Stimulated activated CD4-positive, alpha-beta T cell treated with anti-CD3 and anti-CD28 coated beads, Interleukin-4, amount 100 ng/mL, for 4 hours (primary cell): Measurements from ENCODE around the gene B3GALT6.

ENCODE experiments used
- DNase-seq, 2 experiments: peaks; one replicate each; pipeline ENCODE4 v3.0.0-alpha.2; 2020

Gene B3GALT6

GRCh38 chr1:1232796-1233566, 944 bp downstream of the B3GALT6 start:
- no peak for DNase-seq

DNA sequence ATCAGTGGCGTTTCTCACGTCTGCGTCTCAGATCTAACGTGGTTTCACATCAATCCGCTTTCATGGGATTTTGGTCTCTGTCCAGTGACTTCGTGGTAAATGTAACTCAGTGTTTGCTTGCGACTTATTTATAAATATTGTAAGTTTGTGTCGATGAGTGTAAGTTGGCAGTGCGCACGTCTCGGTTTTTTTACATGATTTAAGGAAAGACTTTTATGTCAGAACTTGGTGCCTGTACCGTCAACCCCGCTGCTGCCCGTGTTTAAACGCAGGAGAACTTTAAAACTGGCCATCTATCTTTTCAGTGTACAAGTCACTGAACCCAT, 1.5 kb downstream of the B3GALT6 start:
- DNase-seq, result no peak

- no peak for DNase-seq
Measured at GRCh38 chr1:1234180-1234808, 2.3 kb downstream of the B3GALT6 start.

DNA sequence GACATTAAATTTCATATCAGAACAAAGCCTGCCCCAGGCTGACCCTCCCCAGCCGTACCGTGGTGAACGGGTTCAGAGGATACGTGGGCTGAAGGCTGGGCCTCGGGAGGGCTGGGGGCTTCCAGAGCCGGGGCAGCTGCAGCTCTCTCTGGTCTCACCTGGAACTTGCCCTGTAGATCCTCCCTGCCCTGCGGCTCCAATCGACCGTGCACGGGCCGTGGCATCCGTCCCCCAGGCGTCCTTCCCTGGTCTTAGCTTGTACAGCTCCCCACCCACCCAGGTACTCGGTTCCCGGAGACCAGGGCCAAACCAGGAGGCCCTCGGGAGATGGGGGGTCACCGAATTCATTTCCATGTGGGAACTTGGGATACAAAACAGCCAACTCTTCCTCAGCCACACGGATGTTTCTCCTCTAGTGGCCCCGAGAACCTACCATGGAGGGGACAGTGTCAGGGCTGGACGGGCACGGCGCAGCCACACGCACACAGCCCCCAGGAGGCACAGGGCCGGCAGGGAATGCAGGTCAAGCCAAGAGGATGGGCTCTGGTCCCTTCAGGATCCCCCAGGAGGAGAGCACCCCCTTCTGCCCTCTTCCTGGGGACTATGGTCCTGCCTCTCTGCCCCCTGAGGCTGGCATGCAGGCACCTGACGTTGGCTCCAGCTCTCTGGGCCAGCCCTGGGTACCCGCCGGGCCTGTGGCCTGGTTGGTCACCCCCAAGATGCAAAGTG, 3.1 kb downstream of the B3GALT6 start:
- no peak for DNase-seq

- no peak for DNase-seq
Measured at GRCh38 chr1:1236176-1236763, 4.2 kb downstream of the B3GALT6 start.

DNA sequence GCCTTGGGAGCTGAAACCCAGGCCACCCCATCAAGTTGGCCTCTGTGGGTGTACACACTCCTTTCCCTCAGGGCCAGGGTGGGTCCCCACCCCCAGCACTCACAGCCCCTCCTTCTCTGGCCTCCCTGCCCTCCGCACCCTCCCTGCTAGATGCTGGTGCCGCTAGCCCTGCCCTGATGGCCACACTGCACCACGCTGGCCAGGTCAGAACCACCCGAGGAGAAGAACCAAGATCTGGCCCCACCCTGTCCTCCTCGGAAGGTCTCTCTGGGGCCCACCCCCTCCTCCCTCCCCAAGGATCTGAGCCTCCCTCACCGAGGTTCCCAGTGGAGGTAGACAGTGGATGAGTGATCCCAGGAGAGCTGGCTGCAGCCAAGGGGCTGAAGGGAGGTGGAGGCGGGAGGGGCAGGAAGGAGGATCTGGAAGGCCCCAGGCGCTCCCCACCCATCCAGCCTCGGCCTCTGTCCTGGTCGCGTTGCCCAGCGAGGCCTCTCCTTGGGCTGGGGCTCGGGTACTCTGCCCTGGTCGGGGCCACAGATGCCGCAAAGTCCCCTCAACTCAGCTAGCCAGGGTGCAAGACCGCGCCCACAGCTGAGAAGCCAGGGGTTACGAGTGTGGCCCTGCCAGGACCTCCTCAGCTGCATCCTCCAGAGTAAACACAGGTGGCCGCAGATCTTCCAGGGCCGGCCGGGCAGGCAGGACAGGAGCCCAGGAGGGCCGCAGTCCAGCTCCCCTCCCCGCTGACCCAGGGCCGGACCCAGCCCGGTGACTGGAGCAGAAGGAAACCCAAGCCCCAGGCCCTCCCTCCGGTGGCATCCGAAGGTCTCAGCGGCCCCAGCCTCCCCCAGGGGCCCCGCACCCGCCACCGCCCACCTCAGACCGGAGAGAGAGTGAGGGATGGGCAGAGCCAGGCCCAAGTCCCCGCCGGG, 5.2 kb downstream of the B3GALT6 start:
- no peak for DNase-seq

DNA sequence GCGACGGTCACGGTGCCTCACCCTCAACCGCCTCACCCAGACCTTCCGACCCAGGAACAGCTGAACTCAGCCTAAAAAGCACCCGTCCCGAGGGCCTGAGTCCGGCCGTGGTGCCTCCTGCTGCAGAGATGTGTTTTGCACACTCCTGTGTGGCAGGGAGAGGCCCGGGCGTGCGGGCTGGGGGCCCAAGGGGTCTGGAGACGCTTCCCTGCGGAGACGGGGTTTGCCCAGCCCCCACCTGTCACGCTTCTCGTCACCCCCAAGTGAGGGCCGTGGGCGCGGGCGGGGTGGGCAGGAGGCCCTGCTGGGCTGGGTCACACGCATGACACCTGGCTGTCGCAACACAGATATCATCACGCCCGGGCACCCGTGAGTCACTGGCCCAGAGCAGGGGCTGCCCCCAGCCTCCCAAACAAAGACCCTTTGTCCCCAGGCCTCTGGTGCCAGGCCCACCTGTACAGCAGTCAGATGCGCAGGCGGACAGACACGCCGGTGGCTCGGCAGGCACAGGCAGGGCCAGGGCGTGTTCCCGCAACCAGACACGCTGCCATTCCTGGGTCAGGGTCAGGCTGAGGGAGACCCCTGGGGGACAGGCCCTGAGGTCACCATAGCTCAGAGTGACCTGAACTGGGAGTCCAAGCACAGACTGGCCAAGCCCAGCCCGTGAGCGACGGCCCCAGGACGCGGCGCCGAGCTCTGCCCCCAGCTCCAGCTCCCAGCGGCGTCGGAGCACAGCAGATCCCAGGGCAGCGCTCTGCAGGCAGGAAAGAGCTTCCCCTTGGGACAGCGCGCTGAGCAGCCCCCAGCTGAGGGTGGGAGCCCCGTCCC, 6.1 kb downstream of the B3GALT6 start:
- DNase-seq, result no peak

- no peak for DNase-seq
Measured at GRCh38 chr1:1238702-1239178, 6.7 kb downstream of the B3GALT6 start.

- DNase-seq, result no peak
Measured at GRCh38 chr1:1239227-1239613, 7.2 kb downstream of the B3GALT6 start.

DNA sequence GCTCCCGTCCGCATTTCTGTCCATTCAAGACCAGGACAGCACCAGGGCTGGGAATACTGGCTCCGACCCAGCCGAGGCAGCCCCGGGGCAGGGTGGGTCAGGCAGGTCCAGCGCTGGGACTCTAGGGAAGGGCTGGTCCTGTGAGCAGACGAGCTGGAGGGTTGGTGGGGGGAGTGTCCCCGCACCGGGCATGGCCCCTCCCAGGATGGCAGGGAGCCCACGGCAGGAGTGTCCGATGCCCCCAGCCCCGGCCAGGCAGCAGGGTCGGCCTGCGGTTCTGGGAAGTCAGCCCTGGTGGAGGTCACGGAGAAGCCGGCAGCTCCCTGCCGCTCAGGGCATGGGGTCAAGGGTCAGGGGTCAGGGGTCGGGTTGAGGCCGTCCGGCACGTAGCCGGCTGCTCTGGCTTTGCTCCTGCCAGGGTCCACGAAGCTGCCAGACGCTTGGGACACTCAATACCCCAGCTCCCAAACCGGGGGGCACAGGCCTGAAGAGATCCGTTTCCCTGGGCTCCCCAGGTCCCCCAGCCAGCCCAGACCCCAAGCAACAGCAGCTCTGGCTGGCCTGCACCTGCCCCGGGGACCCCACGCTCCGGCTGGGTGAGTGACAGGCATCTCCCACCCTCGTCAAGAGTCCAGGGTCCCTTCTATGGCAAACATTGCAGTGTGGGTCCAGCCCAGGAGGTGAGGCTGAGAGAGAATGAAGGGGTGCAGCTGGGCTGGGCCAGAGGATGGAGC, 7.7 kb downstream of the B3GALT6 start:
- no peak for DNase-seq

DNA sequence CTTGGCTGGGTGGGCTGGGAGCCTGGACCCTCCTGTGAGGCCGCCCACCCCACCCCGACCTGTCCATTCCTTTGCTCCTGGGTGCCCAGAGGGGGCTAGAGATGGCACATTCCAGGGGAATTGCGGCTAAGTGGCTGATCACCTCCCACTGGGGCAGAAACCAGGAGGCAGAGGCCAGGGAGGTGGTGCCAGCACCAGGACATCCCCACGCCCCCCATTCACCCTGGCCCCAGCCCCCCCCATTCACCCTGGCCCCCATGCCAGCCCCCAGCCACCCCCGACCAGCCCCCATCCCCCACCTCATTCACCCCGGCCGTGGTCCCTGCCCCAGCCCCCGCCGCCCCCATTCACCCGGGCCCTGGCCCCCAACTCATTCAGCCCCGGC, 8.3 kb downstream of the B3GALT6 start:
- DNase-seq, result no peak

DNA sequence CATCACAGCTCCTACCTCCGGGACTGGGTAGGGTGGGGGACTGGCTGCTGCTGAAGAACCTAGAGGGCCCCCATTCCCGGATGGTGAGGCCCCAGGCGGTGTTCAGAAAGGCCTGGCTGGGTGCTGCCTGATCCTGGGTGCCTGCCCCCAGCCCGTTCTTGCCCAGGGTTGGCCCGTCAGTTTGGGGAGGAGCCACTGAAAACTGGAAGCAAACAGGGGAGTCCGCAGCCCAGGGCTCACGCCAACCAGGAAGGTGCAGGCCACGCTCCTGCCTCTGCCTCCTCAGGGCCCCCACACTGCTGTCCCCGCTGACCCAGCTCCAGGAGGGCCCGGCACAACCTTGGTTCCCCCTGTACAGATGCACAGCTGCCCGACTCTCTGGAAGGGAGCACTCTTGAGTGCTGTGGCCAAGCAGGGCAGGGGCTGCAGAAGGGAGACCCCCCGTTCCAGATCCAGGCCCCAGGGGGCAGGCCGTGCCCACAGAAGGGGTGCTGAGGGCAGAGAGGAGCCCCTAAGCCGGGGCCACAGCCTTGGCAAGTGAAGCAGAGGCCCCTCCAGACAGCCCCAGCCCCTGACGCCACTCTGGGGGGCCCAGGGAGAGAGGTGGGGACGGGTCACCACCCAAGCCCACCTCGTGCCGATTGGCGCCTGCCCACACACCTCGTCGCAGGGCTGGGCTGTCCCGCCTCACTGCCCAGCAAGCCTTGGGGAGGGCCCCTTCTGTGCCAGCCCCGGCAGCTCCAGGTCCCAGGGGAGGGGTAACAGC, 9.0 kb downstream of the B3GALT6 start:
- DNase-seq, result no peak

GRCh38 chr1:1241588-1242219, 9.7 kb downstream of the B3GALT6 start:
- DNase-seq, result no peak

DNA sequence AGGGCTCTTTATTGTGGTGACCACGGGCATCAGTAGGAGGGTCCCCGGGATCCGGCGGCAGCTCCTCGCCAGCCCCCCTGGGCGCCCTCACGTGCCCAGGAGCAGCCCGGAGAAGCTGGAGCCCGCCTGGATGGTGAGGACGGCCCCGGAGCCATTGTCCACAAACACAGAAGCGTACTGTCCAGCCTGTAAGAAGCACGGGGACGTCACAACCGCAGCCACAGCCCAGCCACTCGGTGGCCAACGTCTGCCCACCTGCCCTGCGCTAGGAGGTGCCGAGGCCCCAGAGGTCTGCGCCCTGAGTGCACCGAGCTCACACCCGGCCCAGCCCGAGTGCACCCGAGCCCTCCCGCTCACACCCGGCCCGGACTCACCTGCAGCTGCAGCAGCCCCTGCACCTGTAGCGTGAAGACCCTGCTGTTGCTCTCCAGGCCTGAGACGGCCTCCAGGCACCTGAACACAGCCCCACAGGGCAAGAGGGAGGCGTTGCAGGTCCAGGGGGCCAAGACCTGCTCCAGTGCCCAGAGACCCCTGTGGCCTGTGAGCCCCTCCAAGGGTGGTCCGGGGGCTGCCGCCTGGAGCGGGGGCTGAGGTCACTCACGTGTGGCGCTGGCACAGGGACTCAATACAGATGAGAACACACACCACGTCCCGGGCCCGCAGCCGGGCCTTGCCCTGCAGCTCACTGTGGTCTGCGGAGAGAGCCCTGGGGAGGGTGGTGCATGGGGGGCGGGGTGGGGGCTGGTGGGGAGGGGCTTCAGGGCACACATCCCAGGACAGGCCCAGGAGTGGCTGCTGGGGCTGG, 10.6 kb downstream of the B3GALT6 start:
- no peak for DNase-seq

DNA sequence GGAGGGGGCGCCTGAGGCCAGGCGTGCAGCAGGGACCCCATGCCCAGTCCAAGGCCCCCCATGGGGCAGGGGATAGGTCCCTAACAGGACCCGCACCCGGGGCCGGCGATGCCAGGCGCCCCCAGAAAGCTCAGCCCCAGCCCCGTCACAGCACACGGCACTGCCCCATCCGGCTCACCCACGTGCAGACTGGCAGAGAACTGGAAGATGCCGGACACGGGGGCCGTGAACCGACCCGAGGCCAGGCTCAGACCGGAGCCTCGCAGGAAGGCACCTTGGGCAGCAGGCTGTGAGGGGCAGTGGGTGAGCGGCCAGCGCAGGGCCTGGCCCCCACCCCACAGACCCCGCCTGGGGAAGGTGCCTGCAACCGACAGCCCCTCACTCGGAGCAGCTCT, 11.2 kb downstream of the B3GALT6 start:
- no peak for DNase-seq

DNA sequence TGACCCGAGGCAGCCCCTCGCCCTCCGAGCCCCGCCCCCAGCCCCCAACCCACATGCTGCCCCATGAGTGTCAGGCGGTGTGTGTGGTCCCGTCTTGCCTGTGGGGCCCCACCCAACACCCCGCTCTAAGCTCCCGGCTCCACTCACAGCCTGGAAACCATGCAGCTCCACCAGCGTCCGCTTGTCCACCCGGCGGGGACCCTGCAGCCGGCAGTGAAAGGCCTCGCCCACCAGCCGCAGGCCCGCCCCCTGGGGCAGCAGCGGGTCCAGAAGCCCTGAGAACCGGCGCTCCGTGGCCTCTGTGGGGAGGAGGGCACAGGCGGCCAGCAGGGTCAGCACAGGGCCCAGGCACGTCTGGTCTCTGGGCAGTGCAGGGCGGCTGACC, 11.8 kb downstream of the B3GALT6 start:
- DNase-seq, result no peak

DNA sequence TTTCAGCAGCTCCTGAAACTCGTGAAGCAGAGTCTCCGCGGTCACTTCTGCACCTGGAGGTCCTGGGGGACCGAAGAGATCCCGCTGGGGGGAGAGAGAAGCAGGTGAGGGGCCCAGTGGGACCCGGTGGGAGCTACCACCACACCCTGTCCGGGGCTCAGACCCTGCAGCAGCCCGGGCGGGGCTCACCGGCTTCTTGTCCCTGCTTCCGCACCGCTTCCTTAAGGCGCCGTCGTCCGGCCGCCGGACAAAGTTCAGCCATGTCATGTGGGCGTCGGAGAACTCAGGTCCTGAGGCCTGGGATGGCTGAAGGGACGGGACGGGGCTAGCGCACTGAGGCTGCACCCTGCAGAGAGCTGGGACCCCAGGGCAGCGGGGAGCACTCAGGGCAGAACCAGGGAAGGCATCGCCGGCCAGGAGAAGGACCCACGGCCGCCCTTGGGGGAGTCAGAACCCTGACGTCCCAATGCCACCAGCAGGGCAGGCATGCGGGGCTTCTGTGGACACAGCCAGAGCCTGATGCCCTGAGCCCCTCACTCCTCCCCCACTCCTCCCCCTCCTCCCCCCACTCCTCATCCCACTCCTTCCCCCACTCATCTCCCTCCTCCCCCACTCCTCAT, 12.3 kb downstream of the B3GALT6 start:
- DNase-seq, result no peak

DNA sequence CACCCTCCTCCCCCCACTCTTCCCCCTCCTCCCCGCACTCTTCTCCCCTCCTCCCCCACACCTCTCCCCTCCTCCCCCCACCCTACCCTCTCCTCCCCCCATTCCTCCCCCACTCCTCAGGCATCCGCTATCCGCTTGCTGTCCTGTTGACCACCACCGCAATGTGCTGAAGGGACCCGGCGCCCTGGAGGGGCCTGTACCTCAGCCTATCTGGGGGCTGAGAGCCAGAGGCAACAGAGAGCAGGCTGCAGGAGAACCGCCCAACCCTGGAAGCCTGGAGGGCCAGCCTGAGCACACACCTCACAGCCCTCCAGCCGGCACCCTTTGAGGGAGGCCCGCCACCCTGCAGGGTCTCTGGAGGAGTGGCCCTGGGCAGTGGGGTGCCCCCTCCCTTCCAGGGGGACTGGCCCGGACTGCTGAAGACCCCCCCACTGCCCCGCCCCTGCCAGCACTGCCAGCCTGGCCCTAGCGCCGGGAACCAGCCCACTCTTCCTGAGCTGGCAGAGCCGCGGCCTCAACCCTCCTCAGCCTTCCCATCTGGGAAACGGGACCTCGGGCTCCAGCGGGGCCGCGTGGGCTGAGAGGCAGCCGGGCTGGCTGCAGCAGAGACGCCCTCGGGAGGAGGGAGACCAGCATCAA, 13.3 kb downstream of the B3GALT6 start:
- DNase-seq, result no peak
